ENCODE results near the gene STUM.

The STUM gene

DNA sequence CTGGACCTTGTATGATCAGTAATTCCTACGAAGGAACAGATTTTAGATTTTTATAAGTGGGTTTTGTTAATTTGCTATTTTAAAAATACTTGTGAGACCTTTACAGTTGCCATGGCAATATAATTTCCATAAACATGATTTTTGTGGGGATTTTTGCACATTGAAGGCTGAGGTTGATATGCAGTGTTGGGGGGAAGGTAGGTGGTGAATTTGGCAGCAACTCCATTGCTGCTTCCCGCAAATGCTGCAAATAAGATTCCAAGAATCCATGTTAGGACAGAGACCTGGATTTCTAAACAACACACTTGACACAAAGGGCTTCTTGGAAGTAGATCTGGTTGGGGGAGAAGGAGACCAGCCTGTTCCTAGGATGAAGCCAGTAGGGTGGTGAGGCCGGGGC lies 18.2 kb downstream of the STUM start:
- Histone ChIP-seq H2BK5ac (ENCODE audit: low read depth, low read length, poor library complexity) (no peak overlapping the region), H3K79me1 (ENCODE audit: low read length) (no peaks in the 10 kb centered on the region), H3K4me2 (ENCODE audit: low read length) (no peak overlapping the region), H3K27me3 (ENCODE audit: insufficient read depth, low read length) (no peaks in the 10 kb centered on the region), H3K14ac (ENCODE audit: low read length) (no peak overlapping the region), H2AK5ac (ENCODE audit: low read length) (no peak overlapping the region), H3K4me3 (ENCODE audit: low read depth, low read length) (no peak overlapping the region), H4K12ac (ENCODE audit: low read depth, low read length) (no peak overlapping the region), H2BK120ac (ENCODE audit: insufficient read depth, low read length, poor library complexity) (no peak overlapping the region), H3K27ac (ENCODE audit: low read depth, low read length) (no peak overlapping the region), H3K9me3 (ENCODE audit: insufficient read depth, low read depth, low read length) (peaks cover 3% of the 10 kb centered on the region), H3K79me2 (ENCODE audit: control insufficient read depth, insufficient read depth, low read length, poor library complexity) (no peaks in the 10 kb centered on the region), H4K8ac (ENCODE audit: low read depth, low read length) (no peak overlapping the region), H3K36me3 (ENCODE audit: control insufficient read depth in 1 of 2, insufficient read depth in 2 of 2, low read length in 2 of 2) (no peaks in the 10 kb centered on the region), H4K91ac (ENCODE audit: low read depth, low read length) (no peak overlapping the region), H3K4me1 (ENCODE audit: control insufficient read depth in 1 of 2, insufficient read depth in 2 of 2, low read length in 2 of 2) (peaks cover 0 to 4% of the 10 kb centered on the region in 2 experiments), H3K4ac (ENCODE audit: low read depth, low read length) (no peak overlapping the region), H2BK12ac (ENCODE audit: low read length) (no peak overlapping the region), H3K23ac (ENCODE audit: low read length) (no peak overlapping the region), H3K9ac (ENCODE audit: low read length) (no peak overlapping the region), H2AFZ (ENCODE audit: insufficient read depth, low read length, poor library complexity) (no peak overlapping the region), H3K18ac (ENCODE audit: low read length) (no peak overlapping the region)
- WGBS (ENCODE audit: extremely low coverage, insufficient coverage, insufficient read length) = no CpG with 5 or more reads among the region's 3 CpGs
- DNase-seq = no peak

DNA sequence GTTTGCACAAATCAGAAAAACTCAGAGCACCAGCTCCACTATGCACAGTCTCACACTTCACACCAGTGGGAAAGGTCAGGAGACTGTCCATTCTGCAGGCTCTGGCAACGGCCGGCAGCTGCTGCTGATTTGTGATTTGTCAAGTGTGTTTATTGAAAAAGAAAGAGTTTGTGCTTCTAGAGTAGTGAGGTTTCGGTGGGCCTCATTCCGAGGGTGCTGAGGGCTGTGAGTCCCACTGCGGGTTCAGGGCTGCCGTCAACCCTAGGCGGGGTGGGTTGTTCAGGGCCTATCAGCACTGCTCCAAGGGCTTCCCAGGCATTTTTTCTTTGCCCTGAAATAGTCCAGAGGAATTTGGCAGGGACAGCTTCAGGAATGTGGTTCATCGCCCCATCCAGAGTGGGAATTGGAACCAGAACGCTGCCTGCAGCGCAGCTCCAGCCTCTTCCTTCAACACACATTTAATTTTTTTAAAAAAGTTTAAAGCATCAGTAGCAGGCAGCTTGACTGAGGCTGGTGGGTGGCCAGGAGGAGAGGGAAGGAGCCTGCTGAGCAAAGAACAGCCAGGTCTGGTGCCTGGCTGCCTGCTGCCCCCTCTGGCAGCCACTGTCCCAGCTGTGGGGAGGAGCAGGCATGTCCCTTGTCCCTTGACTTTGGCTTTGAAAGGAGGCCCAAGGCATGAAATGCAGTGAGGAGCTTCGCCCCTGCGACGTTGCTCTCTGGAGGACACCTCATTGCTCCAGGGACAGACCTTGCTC lies 19.7 kb downstream of the STUM start:
- H3K79me2 ChIP-seq (ENCODE audit: control insufficient read depth, insufficient read depth, low read length, poor library complexity) = no peaks in the 10 kb centered on the region
- no peak overlapping the region for H4K12ac ChIP-seq (ENCODE audit: low read depth, low read length)
- no peak overlapping the region for H2BK5ac ChIP-seq (ENCODE audit: low read depth, low read length, poor library complexity)
- H3K27me3 ChIP-seq (ENCODE audit: insufficient read depth, low read length) = no peaks in the 10 kb centered on the region
- H2AFZ ChIP-seq (ENCODE audit: insufficient read depth, low read length, poor library complexity) = no peak overlapping the region
- no peak for DNase-seq
- H3K4ac ChIP-seq (ENCODE audit: low read depth, low read length) = no peak overlapping the region
- H4K8ac ChIP-seq (ENCODE audit: low read depth, low read length) = no peak overlapping the region
- peaks cover 3% of the 10 kb centered on the region for H3K9me3 ChIP-seq (ENCODE audit: insufficient read depth, low read depth, low read length)
- no peak overlapping the region for H3K4me2 ChIP-seq (ENCODE audit: low read length)
- peaks cover 3 to 4% of the 10 kb centered on the region in 2 experiments for H3K4me1 ChIP-seq (ENCODE audit: control insufficient read depth in 1 of 2, insufficient read depth in 2 of 2, low read length in 2 of 2)
- no peaks in the 10 kb centered on the region for H3K36me3 ChIP-seq (ENCODE audit: control insufficient read depth in 1 of 2, insufficient read depth in 2 of 2, low read length in 2 of 2)
- no peak overlapping the region for H3K4me3 ChIP-seq (ENCODE audit: low read depth, low read length)
- no peak overlapping the region for H2BK120ac ChIP-seq (ENCODE audit: insufficient read depth, low read length, poor library complexity)
- H3K27ac ChIP-seq (ENCODE audit: low read depth, low read length) = no peak overlapping the region
- no peak overlapping the region for H4K91ac ChIP-seq (ENCODE audit: low read depth, low read length)
- H3K79me1 ChIP-seq (ENCODE audit: low read length) = no peaks in the 10 kb centered on the region
- H2BK12ac ChIP-seq (ENCODE audit: low read length) = no peak overlapping the region
- H3K14ac ChIP-seq (ENCODE audit: low read length) = no peak overlapping the region
- H3K18ac ChIP-seq (ENCODE audit: low read length) = no peak overlapping the region
- no peak overlapping the region for H3K9ac ChIP-seq (ENCODE audit: low read length)
- no peak overlapping the region for H3K23ac ChIP-seq (ENCODE audit: low read length)
- WGBS (ENCODE audit: extremely low coverage, insufficient coverage, insufficient read length) = no CpG with 5 or more reads among the region's 13 CpGs
- H2AK5ac ChIP-seq (ENCODE audit: low read length) = no peak overlapping the region

DNA sequence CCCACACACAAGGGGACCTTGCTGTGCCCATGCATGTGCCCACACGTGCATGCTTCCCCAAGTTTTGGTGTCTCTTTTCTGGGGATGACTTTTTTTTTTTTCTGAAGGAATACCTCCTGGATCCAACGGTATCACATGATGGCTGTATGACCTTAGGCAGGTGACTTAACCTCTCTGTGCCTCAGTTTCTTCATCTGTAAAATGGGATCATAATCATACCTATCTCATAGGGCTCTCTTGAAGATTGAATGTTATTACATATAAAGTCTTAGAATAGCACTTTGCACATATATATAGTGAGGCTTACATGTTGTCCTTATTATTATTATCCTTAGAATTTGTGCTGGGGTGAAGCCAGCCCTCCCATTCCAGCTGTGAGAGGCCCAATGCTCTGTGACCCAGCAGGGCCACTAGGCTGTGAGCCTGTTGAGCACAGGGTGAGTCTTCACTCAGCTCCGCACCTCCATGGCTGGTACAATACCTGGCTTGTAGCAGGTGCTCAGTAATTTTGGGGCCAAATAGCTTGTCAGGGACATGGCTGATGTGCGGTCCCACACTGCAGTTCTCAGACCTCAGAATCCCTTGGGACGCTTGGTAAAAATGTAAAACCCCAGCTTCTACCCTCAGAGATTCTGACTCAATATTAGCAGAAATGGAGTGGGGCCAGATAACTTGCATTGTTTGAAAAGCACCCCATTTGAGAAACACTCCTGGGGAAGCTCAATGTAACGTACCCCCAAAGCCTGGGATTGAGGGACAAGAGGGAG lies 20.6 kb downstream of the STUM start:
- H3K23ac ChIP-seq (ENCODE audit: low read length) = no peak overlapping the region
- no peaks in the 10 kb centered on the region for H3K27me3 ChIP-seq (ENCODE audit: insufficient read depth, low read length)
- H2AK5ac ChIP-seq (ENCODE audit: low read length) = no peak overlapping the region
- no peak overlapping the region for H3K4me2 ChIP-seq (ENCODE audit: low read length)
- peaks cover 3% of the 10 kb centered on the region for H3K9me3 ChIP-seq (ENCODE audit: insufficient read depth, low read depth, low read length)
- no peak overlapping the region for H4K91ac ChIP-seq (ENCODE audit: low read depth, low read length)
- H3K4ac ChIP-seq (ENCODE audit: low read depth, low read length) = no peak overlapping the region
- no peak overlapping the region for H4K8ac ChIP-seq (ENCODE audit: low read depth, low read length)
- H3K79me1 ChIP-seq (ENCODE audit: low read length) = no peaks in the 10 kb centered on the region
- no peak for DNase-seq
- H2AFZ ChIP-seq (ENCODE audit: insufficient read depth, low read length, poor library complexity) = no peak overlapping the region
- no peak overlapping the region for H2BK120ac ChIP-seq (ENCODE audit: insufficient read depth, low read length, poor library complexity)
- H3K18ac ChIP-seq (ENCODE audit: low read length) = no peak overlapping the region
- no peak overlapping the region for H2BK12ac ChIP-seq (ENCODE audit: low read length)
- H3K36me3 ChIP-seq (ENCODE audit: control insufficient read depth in 1 of 2, insufficient read depth in 2 of 2, low read length in 2 of 2) = no peaks in the 10 kb centered on the region
- WGBS (ENCODE audit: extremely low coverage, insufficient coverage, insufficient read length) = no CpG with 5 or more reads among the region's 6 CpGs
- H3K4me1 ChIP-seq (ENCODE audit: control insufficient read depth in 1 of 2, insufficient read depth in 2 of 2, low read length in 2 of 2) = peaks cover 3 to 4% of the 10 kb centered on the region in 2 experiments
- no peak overlapping the region for H3K4me3 ChIP-seq (ENCODE audit: low read depth, low read length)
- no peak overlapping the region for H2BK5ac ChIP-seq (ENCODE audit: low read depth, low read length, poor library complexity)
- no peak overlapping the region for H3K14ac ChIP-seq (ENCODE audit: low read length)
- no peak overlapping the region for H3K9ac ChIP-seq (ENCODE audit: low read length)
- no peak overlapping the region for H3K27ac ChIP-seq (ENCODE audit: low read depth, low read length)
- H4K12ac ChIP-seq (ENCODE audit: low read depth, low read length) = no peak overlapping the region
- H3K79me2 ChIP-seq (ENCODE audit: control insufficient read depth, insufficient read depth, low read length, poor library complexity) = no peaks in the 10 kb centered on the region

DNA sequence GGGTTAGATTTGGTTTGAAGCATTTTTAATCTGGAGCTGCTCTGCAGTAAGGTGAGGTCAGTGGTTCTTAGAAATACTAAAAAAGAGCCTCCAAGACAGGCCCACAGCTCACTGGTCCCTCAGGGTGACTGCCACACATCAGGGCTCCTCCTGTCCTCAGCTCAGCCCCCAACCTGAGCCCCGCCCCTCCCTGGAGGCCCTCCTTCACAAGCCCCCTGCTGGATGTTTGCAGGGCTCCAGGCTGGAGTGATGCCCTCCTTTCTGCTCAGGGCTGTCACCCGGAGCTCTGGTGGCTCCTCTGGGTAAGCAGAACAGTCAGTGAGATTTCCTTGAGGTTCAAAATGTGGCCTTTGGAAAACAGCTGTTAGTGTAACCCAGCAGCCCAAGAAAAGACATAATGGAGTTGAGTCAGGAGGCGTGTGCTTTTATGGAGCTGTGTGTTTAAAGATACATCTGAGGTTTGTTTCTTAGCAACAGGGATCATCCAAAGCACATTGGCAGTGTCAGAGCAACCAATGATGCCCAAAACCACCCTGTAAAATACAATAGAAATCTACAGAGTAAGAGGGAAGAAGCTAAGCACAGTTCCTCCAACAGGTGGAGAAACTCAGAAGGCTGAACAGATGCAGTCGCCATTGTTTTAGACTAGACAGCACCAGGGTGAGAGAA lies 21.4 kb downstream of the STUM start:
- no peaks in the 10 kb centered on the region for H3K79me1 ChIP-seq (ENCODE audit: low read length)
- H3K4ac ChIP-seq (ENCODE audit: low read depth, low read length) = no peak overlapping the region
- H3K27ac ChIP-seq (ENCODE audit: low read depth, low read length) = no peak overlapping the region
- no peak overlapping the region for H4K8ac ChIP-seq (ENCODE audit: low read depth, low read length)
- H2AFZ ChIP-seq (ENCODE audit: insufficient read depth, low read length, poor library complexity) = no peak overlapping the region
- H2AK5ac ChIP-seq (ENCODE audit: low read length) = no peak overlapping the region
- no CpG with 5 or more reads among the region's 4 CpGs for WGBS (ENCODE audit: extremely low coverage, insufficient coverage, insufficient read length)
- H3K14ac ChIP-seq (ENCODE audit: low read length) = no peak overlapping the region
- H3K18ac ChIP-seq (ENCODE audit: low read length) = no peak overlapping the region
- DNase-seq = no peak
- peaks cover 2% of the 10 kb centered on the region for H3K9me3 ChIP-seq (ENCODE audit: insufficient read depth, low read depth, low read length)
- H3K27me3 ChIP-seq (ENCODE audit: insufficient read depth, low read length) = no peaks in the 10 kb centered on the region
- H3K4me2 ChIP-seq (ENCODE audit: low read length) = no peak overlapping the region
- H3K79me2 ChIP-seq (ENCODE audit: control insufficient read depth, insufficient read depth, low read length, poor library complexity) = no peaks in the 10 kb centered on the region
- H3K4me1 ChIP-seq (ENCODE audit: control insufficient read depth in 1 of 2, insufficient read depth in 2 of 2, low read length in 2 of 2) = peaks cover 4 to 5% of the 10 kb centered on the region in 2 experiments
- H3K36me3 ChIP-seq (ENCODE audit: control insufficient read depth in 1 of 2, insufficient read depth in 2 of 2, low read length in 2 of 2) = no peaks in the 10 kb centered on the region
- no peak overlapping the region for H2BK12ac ChIP-seq (ENCODE audit: low read length)
- no peak overlapping the region for H4K12ac ChIP-seq (ENCODE audit: low read depth, low read length)
- H3K23ac ChIP-seq (ENCODE audit: low read length) = no peak overlapping the region
- H2BK5ac ChIP-seq (ENCODE audit: low read depth, low read length, poor library complexity) = no peak overlapping the region
- H3K4me3 ChIP-seq (ENCODE audit: low read depth, low read length) = no peak overlapping the region
- no peak overlapping the region for H4K91ac ChIP-seq (ENCODE audit: low read depth, low read length)
- H3K9ac ChIP-seq (ENCODE audit: low read length) = no peak overlapping the region
- H2BK120ac ChIP-seq (ENCODE audit: insufficient read depth, low read length, poor library complexity) = no peak overlapping the region
